Adrenal gland (tissue), 5 donors: ENCODE data around the gene AAR2.

Source experiments
- POLR2A ChIP-seq, 2 donors: fragments of 450-650 bp; IDR thresholded peaks; one replicate each; pipeline ENCODE4 v1.6.1; 2017; ENCODE audit warnings: antibody characterized with exemption in 2 of 2, mild to moderate bottlenecking in 2 of 2, moderate library complexity in 1 of 2
- TF ChIP-seq, protein P1 (sequence below), 6 experiments: fragments of 450-650 bp in 4 of 6; fragments of 200-600 bp in 2 of 6; sonication (generic) in 1 of 6; IDR thresholded peaks; 1 replicate in 5 of 6; 2 replicates in 1 of 6; pipeline versions ENCODE4 v1.5.1 to v1.8.0; 2016 to 2021; ENCODE audit warnings: antibody characterized with exemption in 6 of 6, mild to moderate bottlenecking in 2 of 6, moderate library complexity in 1 of 6
- donor health status: DM: no; HTN: no; CAD: no.

DNA sequence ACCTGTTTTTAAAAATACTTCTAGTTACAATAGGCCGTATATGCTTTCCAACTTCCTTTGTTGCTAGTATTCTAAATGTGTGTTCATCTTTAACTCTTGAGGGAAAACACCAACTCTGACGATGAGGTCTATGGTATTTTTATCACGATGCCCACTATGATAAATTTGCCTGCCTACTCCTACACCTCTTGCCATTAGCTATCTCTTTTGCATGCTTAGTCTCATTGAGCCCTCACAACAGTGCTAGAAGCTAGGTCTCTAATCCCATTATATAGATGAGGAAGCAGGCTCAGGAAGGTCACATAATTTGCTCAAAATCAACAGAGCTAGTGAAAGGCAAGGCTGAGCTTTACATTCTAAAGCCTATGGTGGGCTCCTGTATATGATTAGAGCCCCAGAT is 13.2 kb downstream of the AAR2 start:
- TF ChIP-seq, protein P1, sequence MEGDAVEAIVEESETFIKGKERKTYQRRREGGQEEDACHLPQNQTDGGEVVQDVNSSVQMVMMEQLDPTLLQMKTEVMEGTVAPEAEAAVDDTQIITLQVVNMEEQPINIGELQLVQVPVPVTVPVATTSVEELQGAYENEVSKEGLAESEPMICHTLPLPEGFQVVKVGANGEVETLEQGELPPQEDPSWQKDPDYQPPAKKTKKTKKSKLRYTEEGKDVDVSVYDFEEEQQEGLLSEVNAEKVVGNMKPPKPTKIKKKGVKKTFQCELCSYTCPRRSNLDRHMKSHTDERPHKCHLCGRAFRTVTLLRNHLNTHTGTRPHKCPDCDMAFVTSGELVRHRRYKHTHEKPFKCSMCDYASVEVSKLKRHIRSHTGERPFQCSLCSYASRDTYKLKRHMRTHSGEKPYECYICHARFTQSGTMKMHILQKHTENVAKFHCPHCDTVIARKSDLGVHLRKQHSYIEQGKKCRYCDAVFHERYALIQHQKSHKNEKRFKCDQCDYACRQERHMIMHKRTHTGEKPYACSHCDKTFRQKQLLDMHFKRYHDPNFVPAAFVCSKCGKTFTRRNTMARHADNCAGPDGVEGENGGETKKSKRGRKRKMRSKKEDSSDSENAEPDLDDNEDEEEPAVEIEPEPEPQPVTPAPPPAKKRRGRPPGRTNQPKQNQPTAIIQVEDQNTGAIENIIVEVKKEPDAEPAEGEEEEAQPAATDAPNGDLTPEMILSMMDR (IDR thresholded peaks at IDR 0.05): no peak
- TF ChIP-seq POLR2A (IDR thresholded peaks at IDR 0.05): no peak
